Measurements from ENCODE around the gene RGL2.

GRCh38 chr6:33254591-33254990 is 44.2 kb downstream of the RGL2 start:
- TF ChIP-seq POLR2AphosphoS5 (IDR thresholded peaks at IDR 0.05) = no peak
- no peak for TF ChIP-seq CTCF (IDR thresholded peaks at IDR 0.05)
